Stimulated activated naive CD8-positive, alpha-beta T cell treated with anti-CD3 and anti-CD28 coated beads, Interleukin-15, amount 100 ng/mL, for 72 hours (primary cell): ENCODE measurements around the gene SECTM1.
"Not testable (repeated sequence)": the region's sequence is repeated elsewhere in the genome, so short reads cannot be mapped to it uniquely, and the experiment has no call there.

Experiments
- ATAC-seq: fragments of 150-1000 bp; cut with Tn5 transposase; 2 replicates; pipeline ENCODE4 v1.10.0; 2021; ENCODE audit warnings: mild to moderate bottlenecking, moderate library complexity
- DNase-seq, 2 donors: peaks; one replicate each; pipeline ENCODE4 v3.0.0; 2021 to 2022
- H3K27ac Mint-ChIP-seq, 2 donors: one replicate each; pipeline ENCODE4 v1.8.0; 2022; ENCODE audit warnings: mild to moderate bottlenecking in 2 of 2, mixed read lengths in 2 of 2, moderate library complexity in 2 of 2
- H3K27me3 Mint-ChIP-seq: one replicate; pipeline ENCODE4 v1.8.0; 2022; ENCODE audit warnings: mixed read lengths
- H3K4me1 Mint-ChIP-seq: one replicate; pipeline ENCODE4 v1.8.0; 2022; ENCODE audit warnings: mild to moderate bottlenecking, mixed read lengths
- H3K4me3 Mint-ChIP-seq, 2 donors: one replicate each; pipeline ENCODE4 v1.8.0; 2022; ENCODE audit warnings: mild to moderate bottlenecking in 2 of 2, mixed read lengths in 2 of 2, moderate library complexity in 1 of 2
- H3K9me3 Mint-ChIP-seq, 2 donors: one replicate each; pipeline ENCODE4 v1.8.0; 2022; ENCODE audit warnings: mixed read lengths in 2 of 2

SECTM1 gene

GRCh38 chr17:82333279-82334171, at the start of gene SECTM1:
SECTM1 (minus strand) TSS chr17:82333766; CDS start chr17:82327240, 6,526 bp downstream.
- DNase-seq: no peak
- H3K27ac Mint-ChIP-seq: peak within 1 kb of the TSS in 1 of 2 donors; percentile 59
- H3K4me1 Mint-ChIP-seq: peaks cover 48% of the 10 kb centered on the region
- H3K4me3 Mint-ChIP-seq: peak within 1 kb of the TSS; percentile 88 to 97
- no peaks in the 10 kb centered on the region for H3K9me3 Mint-ChIP-seq
- peak; percentile 59 for ATAC-seq
- H3K27me3 Mint-ChIP-seq: peaks cover 44% of the 10 kb centered on the region

- H3K9me3 Mint-ChIP-seq: no peaks in the 10 kb centered on the region
- H3K4me1 Mint-ChIP-seq: peaks cover 13% of the 10 kb centered on the region
- ATAC-seq (no peak), DNase-seq (no peak)
- peaks cover 79% of the 10 kb centered on the region for H3K27me3 Mint-ChIP-seq
- no peak overlapping the region for H3K4me3 Mint-ChIP-seq
- no peak overlapping the region for H3K27ac Mint-ChIP-seq
These were observed 49.3 kb upstream of the SECTM1 start for GRCh38 chr17:82382933-82383255.

- not testable (repeated sequence) for DNase-seq, H3K9me3 Mint-ChIP-seq, ATAC-seq, H3K4me3 Mint-ChIP-seq
- peak overlapping the region in 1 of 2 donors; percentile 27 for H3K27ac Mint-ChIP-seq
- peaks cover 13% of the 10 kb centered on the region for H3K4me1 Mint-ChIP-seq
- peaks cover 79% of the 10 kb centered on the region for H3K27me3 Mint-ChIP-seq
These were observed 48.8 kb upstream of the SECTM1 start for GRCh38 chr17:82382220-82382932.

GRCh38 chr17:82381703-82382009, 48.1 kb upstream of the SECTM1 start:
- DNase-seq, ATAC-seq, H3K4me3 Mint-ChIP-seq, H3K27ac Mint-ChIP-seq, H3K9me3 Mint-ChIP-seq: not testable (repeated sequence)
- H3K27me3 Mint-ChIP-seq: peaks cover 78% of the 10 kb centered on the region
- peaks cover 13% of the 10 kb centered on the region for H3K4me1 Mint-ChIP-seq

GRCh38 chr17:82380860-82381702, 47.5 kb upstream of the SECTM1 start:
- Mint-ChIP-seq H3K27me3 (peaks cover 79% of the 10 kb centered on the region), H3K4me1 (peaks cover 13% of the 10 kb centered on the region), H3K4me3 (no peak overlapping the region), H3K27ac (no peak overlapping the region), H3K9me3 (no peaks in the 10 kb centered on the region)
- no peak for ATAC-seq
- DNase-seq: no peak

- Mint-ChIP-seq H3K27me3 (peaks cover 82% of the 10 kb centered on the region), H3K27ac (no peak overlapping the region), H3K4me3 (no peak overlapping the region), H3K4me1 (peaks cover 14% of the 10 kb centered on the region), H3K9me3 (no peaks in the 10 kb centered on the region)
- DNase-seq (no peak), ATAC-seq (no peak)
These were observed 45.1 kb upstream of the SECTM1 start for GRCh38 chr17:82378741-82379021.

- Mint-ChIP-seq H3K27ac (no peak overlapping the region), H3K4me1 (peaks cover 19% of the 10 kb centered on the region), H3K9me3 (no peaks in the 10 kb centered on the region), H3K27me3 (peaks cover 87% of the 10 kb centered on the region), H3K4me3 (no peak overlapping the region)
- no peak for ATAC-seq
- no peak for DNase-seq
These were observed 44.6 kb upstream of the SECTM1 start for GRCh38 chr17:82377924-82378740.

GRCh38 chr17:82377294-82377693, 43.7 kb upstream of the SECTM1 start:
- Mint-ChIP-seq H3K27me3 (peaks cover 87% of the 10 kb centered on the region), H3K4me1 (peaks cover 27% of the 10 kb centered on the region)
- not testable (repeated sequence) for ATAC-seq, H3K27ac Mint-ChIP-seq, H3K4me3 Mint-ChIP-seq, DNase-seq, H3K9me3 Mint-ChIP-seq

- Mint-ChIP-seq H3K27me3 (peaks cover 84% of the 10 kb centered on the region), H3K4me1 (peaks cover 26% of the 10 kb centered on the region), H3K27ac (peak overlapping the region in 1 of 2 donors; percentile 63), H3K4me3 (no peak overlapping the region), H3K9me3 (no peaks in the 10 kb centered on the region)
- DNase-seq (no peak), ATAC-seq (peak; percentile 33)
These were observed 42.6 kb upstream of the SECTM1 start for GRCh38 chr17:82376042-82376730.

- H3K4me1 Mint-ChIP-seq: peaks cover 30% of the 10 kb centered on the region
- H3K27ac Mint-ChIP-seq: peak overlapping the region in 1 of 2 donors; percentile 63
- ATAC-seq: no peak
- no peak for DNase-seq
- H3K9me3 Mint-ChIP-seq: no peaks in the 10 kb centered on the region
- peaks cover 84% of the 10 kb centered on the region for H3K27me3 Mint-ChIP-seq
- no peak overlapping the region for H3K4me3 Mint-ChIP-seq
These were observed 41.9 kb upstream of the SECTM1 start for GRCh38 chr17:82375359-82376041.

GRCh38 chr17:82374626-82375331, 41.2 kb upstream of the SECTM1 start:
- DNase-seq (no peak), ATAC-seq (no peak)
- Mint-ChIP-seq H3K4me3 (no peak overlapping the region), H3K9me3 (no peaks in the 10 kb centered on the region), H3K4me1 (peaks cover 28% of the 10 kb centered on the region), H3K27ac (no peak overlapping the region), H3K27me3 (peaks cover 83% of the 10 kb centered on the region)

- H3K4me1 Mint-ChIP-seq: peaks cover 26% of the 10 kb centered on the region
- DNase-seq: no peak
- H3K27ac Mint-ChIP-seq: no peak overlapping the region
- H3K9me3 Mint-ChIP-seq: no peaks in the 10 kb centered on the region
- ATAC-seq: no peak
- H3K27me3 Mint-ChIP-seq: peaks cover 78% of the 10 kb centered on the region
- H3K4me3 Mint-ChIP-seq: no peak overlapping the region
These were observed 40.4 kb upstream of the SECTM1 start for GRCh38 chr17:82373731-82374625.

- H3K4me1 Mint-ChIP-seq: peaks cover 26% of the 10 kb centered on the region
- not testable (repeated sequence) for H3K9me3 Mint-ChIP-seq, H3K27ac Mint-ChIP-seq, ATAC-seq, DNase-seq
- peaks cover 74% of the 10 kb centered on the region for H3K27me3 Mint-ChIP-seq
- H3K4me3 Mint-ChIP-seq: peak overlapping the region; percentile 18 to 51
These were observed 39.5 kb upstream of the SECTM1 start for GRCh38 chr17:82373072-82373452.
